H1 (cell line): ENCODE data around the gene GRIK2. TPM values are rescaled to one million over a fixed set of nuclear protein-coding genes. Genes with fewer than 3 reads are reported as not detected.

ENCODE experiments used
- CTCF ChIA-PET: fragments of 300-600 bp; sonication (Branson Sonifier 250); formaldehyde crosslinking; loops from one replicate; lab custom pipeline; 2021; ENCODE audit not compliant: partially characterized antibody; lab: Charles Lee
- POLR2A ChIA-PET: fragments of 300-600 bp; sonication (Branson Sonifier 250); formaldehyde crosslinking; loops from one replicate; lab custom pipeline; 2021; ENCODE audit warnings: inconsistent platforms; ENCODE audit not compliant: partially characterized antibody; lab: Charles Lee
- DNase-seq, 2 experiments: peaks; one replicate each; pipeline versions ENCODE4 v3.0.0 to v3.0.0-alpha.2; 2010 to 2022; ENCODE audit warnings: low spot score in 2 of 2, low read depth in 1 of 2, mixed read lengths in 1 of 2
- FAIRE-seq: peaks from 2 replicates; lab custom pipeline; 2011; peaks lifted over from hg19 to GRCh38; lab: Jason Lieb, UNC
- H2AFZ ChIP-seq: 2 replicates; pipeline ENCODE4 v1.8.1; 2012; ENCODE audit warnings: low read length, inconsistent platforms
- H2AK5ac ChIP-seq: 2 replicates; pipeline ENCODE4 v1.6.1; 2013; ENCODE audit warnings: low read depth, low read length
- H2BK120ac ChIP-seq: replicated peaks from 2 replicates; pipeline ENCODE3; 2013; ENCODE audit warnings: low read depth, low read length, inconsistent platforms
- H2BK12ac ChIP-seq: 2 replicates; pipeline ENCODE4 v1.6.1; 2013; ENCODE audit warnings: low read depth, low read length
- H2BK15ac ChIP-seq: 2 replicates; pipeline ENCODE4 v1.6.1; 2013; ENCODE audit warnings: low read length
- H2BK20ac ChIP-seq: 2 replicates; pipeline ENCODE4 v1.6.1; 2013; ENCODE audit warnings: low read length
- H2BK5ac ChIP-seq: 2 replicates; pipeline ENCODE4 v1.6.1; 2013; ENCODE audit warnings: low read depth, low read length
- H3K14ac ChIP-seq: 2 replicates; pipeline ENCODE4 v1.6.1; 2013; ENCODE audit warnings: inconsistent platforms; ENCODE audit not compliant: insufficient read length
- H3K18ac ChIP-seq: 2 replicates; pipeline ENCODE4 v1.6.1; 2013; ENCODE audit warnings: low read length; ENCODE audit errors: extremely low read depth
- H3K23ac ChIP-seq: 2 replicates; pipeline ENCODE4 v1.6.1; 2013; ENCODE audit warnings: inconsistent platforms; ENCODE audit not compliant: insufficient read length
- H3K23me2 ChIP-seq: 2 replicates; pipeline ENCODE4 v1.6.1; 2013; ENCODE audit warnings: low read depth, low read length
- H3K27ac ChIP-seq: 2 replicates; pipeline ENCODE4 v1.6.1; 2011; ENCODE audit warnings: low read depth, low read length, inconsistent platforms
- H3K27me3 ChIP-seq, 4 experiments: replicated peaks in 1 of 4; 1 replicate in 1 of 4; 2 replicates in 3 of 4; pipeline versions ENCODE4 v1.6.1 to v1.8.1; 2011 to 2013; ENCODE audit warnings: low read length in 3 of 4, mild to moderate bottlenecking in 3 of 4, inconsistent platforms in 2 of 4, mixed read lengths in 2 of 4, moderate library complexity in 1 of 4; ENCODE audit not compliant: control insufficient read depth in 3 of 4, insufficient read depth in 3 of 4; ENCODE audit errors: extremely low read depth in 1 of 4
- H3K36me3 ChIP-seq, 4 experiments: 2 replicates each; pipeline versions ENCODE4 v1.6.1 to v1.8.1; 2011 to 2013; ENCODE audit warnings: mild to moderate bottlenecking in 4 of 4, low read length in 3 of 4, moderate library complexity in 2 of 4, control low read depth in 1 of 4, inconsistent platforms in 1 of 4; ENCODE audit not compliant: insufficient read depth in 4 of 4, control insufficient read depth in 2 of 4
- H3K4ac ChIP-seq: replicated peaks from 2 replicates; pipeline ENCODE3; 2013; ENCODE audit warnings: low read length, low read depth, mixed read lengths, inconsistent platforms; ENCODE audit not compliant: insufficient read length
- H3K4me1 ChIP-seq, 4 experiments: replicated peaks in 1 of 4; 1 replicate in 1 of 4; 2 replicates in 3 of 4; pipeline versions ENCODE4 v1.6.1 to v1.8.1; 2011 to 2013; ENCODE audit warnings: low read length in 3 of 4, inconsistent platforms in 2 of 4, mixed read lengths in 1 of 4; ENCODE audit not compliant: insufficient read depth in 4 of 4, control insufficient read depth in 3 of 4
- H3K4me2 ChIP-seq, 2 experiments: 2 replicates each; pipeline versions ENCODE4 v1.6.1 to v1.8.1; 2011 to 2013; ENCODE audit warnings: low read depth in 2 of 2, low read length in 2 of 2, control low read depth in 1 of 2, inconsistent platforms in 1 of 2, mild to moderate bottlenecking in 1 of 2; ENCODE audit not compliant: insufficient read depth in 1 of 2
- H3K4me3 ChIP-seq, 4 experiments: fragments of 200-600, 300-600 bp in 1 of 4; sonication (generic), shearing (Covaris generic), sonication (Bioruptor Twin) in 1 of 4; 2 replicates each; pipeline versions ENCODE4 v1.5.1 to v1.8.1; 2011 to 2016; ENCODE audit warnings: low read length in 4 of 4, low read depth in 3 of 4, control low read depth in 2 of 4, inconsistent platforms in 2 of 4, mild to moderate bottlenecking in 2 of 4, mixed read lengths in 1 of 4, moderate library complexity in 1 of 4; ENCODE audit not compliant: insufficient read depth in 2 of 4; ENCODE audit errors: extremely low read depth in 1 of 4
- H3K56ac ChIP-seq: replicated peaks from 2 replicates; pipeline ENCODE3; 2013; ENCODE audit warnings: low read depth, mild to moderate bottlenecking, mixed read lengths, low read length, inconsistent platforms; ENCODE audit not compliant: insufficient read length
- H3K79me1 ChIP-seq: 2 replicates; pipeline ENCODE4 v1.6.1; 2013; ENCODE audit warnings: low read depth, low read length, control low read depth
- H3K79me2 ChIP-seq, 2 experiments: 2 replicates each; pipeline versions ENCODE4 v1.6.1 to v1.8.1; 2012 to 2013; ENCODE audit warnings: low read length in 2 of 2, mild to moderate bottlenecking in 2 of 2, inconsistent platforms in 1 of 2; ENCODE audit not compliant: insufficient read depth in 2 of 2, control insufficient read depth in 1 of 2
- H3K9ac ChIP-seq, 4 experiments: replicated peaks in 1 of 4; 1 replicate in 1 of 4; 2 replicates in 3 of 4; pipeline versions ENCODE4 v1.6.1 to v1.8.1; 2011 to 2013; ENCODE audit warnings: low read depth in 3 of 4, low read length in 3 of 4, control low read depth in 2 of 4, mild to moderate bottlenecking in 2 of 4, moderate library complexity in 2 of 4, inconsistent platforms in 1 of 4; ENCODE audit errors: extremely low read depth in 1 of 4
- H3K9me3 ChIP-seq, 2 experiments: 2 replicates each; pipeline versions ENCODE4 v1.6.1 to v1.8.1; 2012 to 2013; ENCODE audit warnings: mild to moderate bottlenecking in 2 of 2, moderate library complexity in 2 of 2, control low read depth in 1 of 2, inconsistent platforms in 1 of 2, low read depth in 1 of 2, low read length in 1 of 2, mixed read lengths in 1 of 2; ENCODE audit not compliant: insufficient read depth in 2 of 2
- H4K20me1 ChIP-seq, 2 experiments: replicated peaks in 1 of 2; 2 replicates each; pipeline versions ENCODE3 to v1.8.1; 2011 to 2013; ENCODE audit warnings: inconsistent platforms in 2 of 2, low read length in 2 of 2, mild to moderate bottlenecking in 1 of 2; ENCODE audit not compliant: insufficient read depth in 2 of 2, control insufficient read depth in 1 of 2
- H4K5ac ChIP-seq: 2 replicates; pipeline ENCODE4 v1.6.1; 2013; ENCODE audit warnings: low read length, low read depth, mixed read lengths, inconsistent platforms; ENCODE audit not compliant: insufficient read length
- H4K8ac ChIP-seq: 2 replicates; pipeline ENCODE4 v1.8.0; 2013; ENCODE audit warnings: mild to moderate bottlenecking, moderate library complexity, low read length, inconsistent platforms; ENCODE audit not compliant: insufficient read depth; ENCODE audit errors: extremely low read depth
- H4K91ac ChIP-seq: replicated peaks from 2 replicates; pipeline ENCODE3; 2013; ENCODE audit warnings: low read length, mixed read lengths, inconsistent platforms; ENCODE audit not compliant: insufficient read length
- ASH2L ChIP-seq: fragments of 200-600, 300-600 bp; sonication (generic); IDR thresholded peaks from one replicate; pipeline ENCODE4 v1.7.1; 2017; ENCODE audit warnings: low read length
- CBX5 ChIP-seq: fragments of 300-800, 300-1000 bp; sonication (generic); IDR thresholded peaks from 2 replicates; pipeline ENCODE4 v1.7.1; 2016; ENCODE audit warnings: antibody characterized with exemption, low read length, low read depth
- HDAC6 ChIP-seq: IDR thresholded peaks from one replicate; pipeline ENCODE4 v1.7.1; 2012; ENCODE audit warnings: low read depth, mild to moderate bottlenecking, inconsistent platforms, low read length, moderate library complexity
- MAFK ChIP-seq: IDR thresholded peaks from 2 replicates; pipeline ENCODE4 v1.6.1; 2012; ENCODE audit warnings: low read depth, mild to moderate bottlenecking, improper control_type of control experiment, low read length
- SIN3A ChIP-seq, 2 experiments: IDR thresholded peaks in 1 of 2; conservative IDR thresholded peaks in 1 of 2; 2 replicates each; pipeline ENCODE4 v1.6.1; 2011 to 2012; ENCODE audit warnings: low read length in 2 of 2, improper control_type of control experiment in 1 of 2, low read depth in 1 of 2, mild to moderate bottlenecking in 1 of 2
- SIRT6 ChIP-seq: IDR thresholded peaks from one replicate; pipeline ENCODE4 v1.7.1; 2012; ENCODE audit warnings: low read length, inconsistent platforms
- SIX5 ChIP-seq: IDR thresholded peaks from 2 replicates; pipeline ENCODE4 v1.6.1; 2011; ENCODE audit warnings: mild to moderate bottlenecking, low read depth, low read length
- SP1 ChIP-seq: IDR thresholded peaks from 2 replicates; pipeline ENCODE4 v1.6.1; 2011; ENCODE audit warnings: low read depth, low read length
- SP4 ChIP-seq: IDR thresholded peaks from 2 replicates; pipeline ENCODE4 v1.6.1; 2012; ENCODE audit warnings: low read length, inconsistent platforms
- TAF1 ChIP-seq: IDR thresholded peaks from 2 replicates; pipeline ENCODE4 v1.6.1; 2011; ENCODE audit warnings: mild to moderate bottlenecking, low read depth, low read length
- TCF12 ChIP-seq: IDR thresholded peaks from 2 replicates; pipeline ENCODE4 v1.6.1; 2011; ENCODE audit warnings: low read depth, mild to moderate bottlenecking, low read length
- ZNF274 ChIP-seq: IDR thresholded peaks from 2 replicates; pipeline ENCODE4 v1.7.0; 2012; ENCODE audit warnings: low read length, borderline replicate concordance; ENCODE audit errors: extremely low read depth
- polyA plus RNA-seq, 7 experiments: library from polyadenylated mRNA; depleted of rRNA in 3 of 7; stranded (reverse) in 5 of 7; unstranded in 2 of 7; fragments of >200 nt in 5 of 7; fragments of 200-250 nt in 2 of 7; gene quantifications; 1 replicate in 5 of 7; 2 replicates in 1 of 7; 4 replicates in 1 of 7; pipeline versions ENCODE4 v1.2.1 to v1.2.3, GENCODE V29; 2011 to 2013; ENCODE audit warnings: missing spikeins in 2 of 7, mixed read lengths in 2 of 7
- total RNA-seq: library from RNA; stranded (reverse); fragmentation: NEBNext Ultra II Directional; extraction: Animal tissue kit (Norgen Biotek cat#: 25700); gene quantifications from 2 replicates; pipeline ENCODE4 v1.2.1, GENCODE V29; 2021

The GRIK2 gene
- total and polyA plus RNA-seq, 2 of the 8 experiments (the other 6 are each of a cell fraction or from before 2014, with no cell fraction given): 1.8 to 2.2 TPM

GRCh38 chr6:101516578-101516977, 123.1 kb downstream of the GRIK2 start:
- no peak overlapping the region for H4K5ac ChIP-seq
- H4K20me1 ChIP-seq: no peaks in the 10 kb centered on the region
- H4K8ac ChIP-seq: no peak overlapping the region
- no peak overlapping the region for H3K4ac ChIP-seq
- H3K9ac ChIP-seq: no peak overlapping the region
- FAIRE-seq (no peak), DNase-seq (no peak)
- H2BK20ac ChIP-seq: no peak overlapping the region
- POLR2A ChIA-PET: no interaction called here
- no peak overlapping the region for H4K91ac ChIP-seq
- H3K27ac ChIP-seq: no peak overlapping the region
- no peaks in the 10 kb centered on the region for H3K36me3 ChIP-seq
- CTCF ChIA-PET: no interaction called here
- no peak overlapping the region for H2BK5ac ChIP-seq
- no peak overlapping the region for H3K14ac ChIP-seq
- H3K4me1 ChIP-seq: no peaks in the 10 kb centered on the region
- H3K4me2 ChIP-seq: no peak overlapping the region
- no peak overlapping the region for H2BK120ac ChIP-seq
- no peak overlapping the region for H2AK5ac ChIP-seq
- H3K4me3 ChIP-seq: no peak overlapping the region
- H3K79me1 ChIP-seq: no peaks in the 10 kb centered on the region
- H3K9me3 ChIP-seq: no peaks in the 10 kb centered on the region
- no peak overlapping the region for H3K23ac ChIP-seq
- no peaks in the 10 kb centered on the region for H3K23me2 ChIP-seq
- H3K27me3 ChIP-seq: no peaks in the 10 kb centered on the region
- H2BK12ac ChIP-seq: no peak overlapping the region
- H2AFZ ChIP-seq: no peak overlapping the region
- no peak overlapping the region for H3K18ac ChIP-seq
- no peak for TF ChIP-seq MAFK
- TF ChIP-seq ZNF274: no peak
- no peak for TF ChIP-seq HDAC6
- TF ChIP-seq SIX5: no peak
- TF ChIP-seq TCF12: no peak
- TF ChIP-seq SP4: no peak
- no peak for TF ChIP-seq ASH2L
- TF ChIP-seq TAF1: no peak
- no peak for TF ChIP-seq SIRT6
- no peak for TF ChIP-seq SIN3A (conservative IDR thresholded peaks at IDR 0.05 in 1 of 2, IDR thresholded peaks at IDR 0.05 in 1 of 2; ENCODE audit: low read depth in 1 of 2, low read length in 2 of 2)
- no peak for TF ChIP-seq CBX5
- TF ChIP-seq SP1: no peak
- no peak overlapping the region for H2BK15ac ChIP-seq
- H3K56ac ChIP-seq: no peak overlapping the region
- no peaks in the 10 kb centered on the region for H3K79me2 ChIP-seq
